ENCODE measurements around the gene SARM1. TPM values are rescaled to one million over a fixed set of nuclear protein-coding genes. Genes with fewer than 3 reads are reported as not detected.
A peak's percentile ranks its signal among the peaks of the same experiment; 100 is the strongest.

Gene SARM1
- total RNA-seq, 2 experiments from 2014 or later, result 17.7 to 20.4 TPM

GRCh38 chr17:28379814-28380801 is 8.6 kb downstream of the SARM1 start:
- Mint-ChIP-seq H3K4me1 (peaks cover 17% of the 10 kb centered on the region), H3K27me3 (no peaks in the 10 kb centered on the region), H3K27ac (no peak overlapping the region), H3K9me3 (no peaks in the 10 kb centered on the region), H3K36me3 (ENCODE audit: low read depth) (peaks cover 1% of the 10 kb centered on the region), H3K4me3 (no peak overlapping the region)
- POLR2A ChIA-PET, result interaction anchor here (0.7 kb wide), 1 partner anchor 13 kb away, joined by 4 read pairs; no protein-coding TSS in a partner anchor
- CTCF ChIA-PET, result interaction anchor here (1.3 to 2.3 kb wide), 2 partner anchors 7 to 21 kb away, joined by 3 to 8 read pairs; no protein-coding TSS in a partner anchor
- DNase-seq, result no peak

- H3K27me3 Mint-ChIP-seq, result no peaks in the 10 kb centered on the region
- no peak overlapping the region for H3K27ac Mint-ChIP-seq
- ChIA-PET CTCF (interaction anchor here (1.3 to 2.3 kb wide), 2 partner anchors 9 to 23 kb away, joined by 3 to 8 read pairs; no protein-coding TSS in a partner anchor), POLR2A (no interaction called here)
- H3K4me1 Mint-ChIP-seq, result peaks cover 25% of the 10 kb centered on the region
- no peaks in the 10 kb centered on the region for H3K9me3 Mint-ChIP-seq
- no peak overlapping the region for H3K4me3 Mint-ChIP-seq
- peak; percentile 20 for DNase-seq
- peaks cover 3% of the 10 kb centered on the region for H3K36me3 Mint-ChIP-seq (ENCODE audit: low read depth)
Observed at GRCh38 chr17:28381141-28381825, 9.8 kb downstream of the SARM1 start.

GRCh38 chr17:28384281-28385036 is 13.0 kb downstream of the SARM1 start:
- Mint-ChIP-seq H3K27me3 (no peaks in the 10 kb centered on the region), H3K36me3 (ENCODE audit: low read depth) (peaks cover 10% of the 10 kb centered on the region), H3K4me1 (peaks cover 22% of the 10 kb centered on the region), H3K9me3 (no peaks in the 10 kb centered on the region), H3K4me3 (peak overlapping the region; percentile 88), H3K27ac (peak overlapping the region; percentile 86)
- POLR2A ChIA-PET, result interaction anchor here (0.6 to 1.4 kb wide), 3 partner anchors 13 to 49 kb away, joined by 3 to 4 read pairs (median 3); partner anchors contain the start of genes IFT20, SARM1 and TNFAIP1
- CTCF ChIA-PET, result interaction anchor here (1.6 to 2.3 kb wide), 4 partner anchors 13 to 33 kb away, joined by 4 to 12 read pairs (median 7); partner anchors contain the start of genes POLDIP2, SARM1 and VTN
- DNase-seq, result peak; percentile 79

- POLR2A ChIA-PET, result interaction anchor here (1.0 kb wide), 1 partner anchor 15 kb away, joined by 3 read pairs; no protein-coding TSS in a partner anchor
- no peaks in the 10 kb centered on the region for H3K9me3 Mint-ChIP-seq
- CTCF ChIA-PET, result interaction anchor here (1.6 to 2.1 kb wide), 3 partner anchors 18 to 32 kb away, joined by 4 to 12 read pairs (median 7); partner anchors contain the start of gene POLDIP2
- peak overlapping the region; percentile 86 for H3K27ac Mint-ChIP-seq
- H3K36me3 Mint-ChIP-seq (ENCODE audit: low read depth), result peaks cover 15% of the 10 kb centered on the region
- peak overlapping the region; percentile 88 for H3K4me3 Mint-ChIP-seq
- no peaks in the 10 kb centered on the region for H3K27me3 Mint-ChIP-seq
- H3K4me1 Mint-ChIP-seq, result peaks cover 22% of the 10 kb centered on the region
- no peak for DNase-seq
Observed at GRCh38 chr17:28385037-28385400, 13.5 kb downstream of the SARM1 start.

- no peak for DNase-seq
- Mint-ChIP-seq H3K27ac (peak overlapping the region; percentile 71), H3K4me3 (peak overlapping the region; percentile 88), H3K36me3 (ENCODE audit: low read depth) (peaks cover 18% of the 10 kb centered on the region), H3K9me3 (no peaks in the 10 kb centered on the region), H3K27me3 (no peaks in the 10 kb centered on the region), H3K4me1 (peaks cover 22% of the 10 kb centered on the region)
- POLR2A ChIA-PET, result interaction anchor here (1.0 kb wide), 1 partner anchor 15 kb away, joined by 3 read pairs; no protein-coding TSS in a partner anchor
- CTCF ChIA-PET, result interaction anchor here (0.5 to 2.1 kb wide), 4 partner anchors 8 to 390 kb away, joined by 3 to 7 read pairs (median 5); partner anchors contain the start of gene POLDIP2
Observed at GRCh38 chr17:28385406-28385805, 13.9 kb downstream of the SARM1 start.

GRCh38 chr17:28386391-28386790 is 14.9 kb downstream of the SARM1 start:
- H3K9me3 Mint-ChIP-seq, result no peaks in the 10 kb centered on the region
- no peak overlapping the region for H3K4me3 Mint-ChIP-seq
- peaks cover 20% of the 10 kb centered on the region for H3K36me3 Mint-ChIP-seq (ENCODE audit: low read depth)
- POLR2A ChIA-PET, result no interaction called here
- H3K27me3 Mint-ChIP-seq, result no peaks in the 10 kb centered on the region
- no peak for DNase-seq
- CTCF ChIA-PET, result interaction anchor here (0.7 to 2.1 kb wide), 3 partner anchors 9 to 114 kb away, joined by 3 to 7 read pairs (median 3); partner anchors contain the start of gene POLDIP2
- H3K4me1 Mint-ChIP-seq, result peaks cover 22% of the 10 kb centered on the region
- H3K27ac Mint-ChIP-seq, result no peak overlapping the region

GRCh38 chr17:28388106-28388505 is 16.6 kb downstream of the SARM1 start:
- CTCF ChIA-PET, result interaction anchor here (1.3 kb wide), 1 partner anchor 13 kb away, joined by 3 read pairs; no protein-coding TSS in a partner anchor
- H3K9me3 Mint-ChIP-seq, result no peaks in the 10 kb centered on the region
- POLR2A ChIA-PET, result no interaction called here
- no peak overlapping the region for H3K4me3 Mint-ChIP-seq
- H3K4me1 Mint-ChIP-seq, result peaks cover 20% of the 10 kb centered on the region
- peaks cover 23% of the 10 kb centered on the region for H3K36me3 Mint-ChIP-seq (ENCODE audit: low read depth)
- H3K27me3 Mint-ChIP-seq, result no peaks in the 10 kb centered on the region
- no peak for DNase-seq
- H3K27ac Mint-ChIP-seq, result no peak overlapping the region

- no peak for DNase-seq
- peaks cover 31% of the 10 kb centered on the region for H3K36me3 Mint-ChIP-seq (ENCODE audit: low read depth)
- CTCF ChIA-PET, result no interaction called here
- H3K27ac Mint-ChIP-seq, result peak overlapping the region; percentile 33
- no peak overlapping the region for H3K4me3 Mint-ChIP-seq
- H3K4me1 Mint-ChIP-seq, result peaks cover 8% of the 10 kb centered on the region
- H3K9me3 Mint-ChIP-seq, result no peaks in the 10 kb centered on the region
- POLR2A ChIA-PET, result no interaction called here
- no peaks in the 10 kb centered on the region for H3K27me3 Mint-ChIP-seq
Observed at GRCh38 chr17:28390141-28390540, 18.6 kb downstream of the SARM1 start.

GRCh38 chr17:28390563-28390962 is 19.1 kb downstream of the SARM1 start:
- peaks cover 31% of the 10 kb centered on the region for H3K36me3 Mint-ChIP-seq (ENCODE audit: low read depth)
- no peak overlapping the region for H3K27ac Mint-ChIP-seq
- no peak for DNase-seq
- H3K27me3 Mint-ChIP-seq, result no peaks in the 10 kb centered on the region
- ChIA-PET CTCF (no interaction called here), POLR2A (no interaction called here)
- H3K4me1 Mint-ChIP-seq, result peaks cover 4% of the 10 kb centered on the region
- no peaks in the 10 kb centered on the region for H3K9me3 Mint-ChIP-seq
- H3K4me3 Mint-ChIP-seq, result no peak overlapping the region

GRCh38 chr17:28390984-28391383 is 19.5 kb downstream of the SARM1 start:
- H3K9me3 Mint-ChIP-seq, result no peaks in the 10 kb centered on the region
- H3K4me1 Mint-ChIP-seq, result peaks cover 4% of the 10 kb centered on the region
- no peaks in the 10 kb centered on the region for H3K27me3 Mint-ChIP-seq
- peaks cover 29% of the 10 kb centered on the region for H3K36me3 Mint-ChIP-seq (ENCODE audit: low read depth)
- ChIA-PET POLR2A (no interaction called here), CTCF (no interaction called here)
- H3K27ac Mint-ChIP-seq, result no peak overlapping the region
- H3K4me3 Mint-ChIP-seq, result no peak overlapping the region
- DNase-seq, result no peak

GRCh38 chr17:28391401-28391800 is 19.9 kb downstream of the SARM1 start:
- no peak for DNase-seq
- Mint-ChIP-seq H3K27ac (no peak overlapping the region), H3K27me3 (no peaks in the 10 kb centered on the region), H3K36me3 (ENCODE audit: low read depth) (peaks cover 29% of the 10 kb centered on the region), H3K4me1 (no peaks in the 10 kb centered on the region), H3K9me3 (no peaks in the 10 kb centered on the region), H3K4me3 (no peak overlapping the region)
- CTCF ChIA-PET, result interaction anchor here (0.6 kb wide), 1 partner anchor 593 kb away, joined by 3 read pairs; no protein-coding TSS in a partner anchor
- POLR2A ChIA-PET, result interaction anchor here (0.6 kb wide), 1 partner anchor 148 kb away, joined by 4 read pairs; no protein-coding TSS in a partner anchor

GRCh38 chr17:28392491-28392890 is 21.0 kb downstream of the SARM1 start:
- CTCF ChIA-PET, result no interaction called here
- Mint-ChIP-seq H3K9me3 (no peaks in the 10 kb centered on the region), H3K4me1 (no peaks in the 10 kb centered on the region), H3K4me3 (no peak overlapping the region), H3K36me3 (ENCODE audit: low read depth) (peaks cover 29% of the 10 kb centered on the region), H3K27me3 (no peaks in the 10 kb centered on the region), H3K27ac (no peak overlapping the region)
- POLR2A ChIA-PET, result no interaction called here
- DNase-seq, result no peak

Measured in activated CD4-positive, alpha-beta T cell treated with anti-CD3 and anti-CD28 coated beads, Interleukin-2, amount 10 ng/mL, durations not matched to agents 7 days and 5 days (primary cell).